Uterus (tissue), 2 donors: ENCODE results near the gene NEGR1.

Experiments
- POLR2A ChIP-seq, 2 donors: fragments of 450-650 bp; IDR thresholded peaks; one replicate each; pipeline ENCODE4 v1.6.1; 2016; ENCODE audit warnings: antibody characterized with exemption in 2 of 2, mild to moderate bottlenecking in 1 of 2, moderate library complexity in 1 of 2
- TF ChIP-seq, protein P1 (sequence below), 4 experiments: fragments of 200-600 bp in 2 of 4; fragments of 450-650 bp in 2 of 4; sonication (generic) in 2 of 4; IDR thresholded peaks; one replicate each; pipeline ENCODE4 v1.5.1; 2016 to 2019; ENCODE audit warnings: antibody characterized with exemption in 4 of 4, mild to moderate bottlenecking in 2 of 4, moderate library complexity in 1 of 4

GRCh38 chr1:72324451-72324850, 42.1 kb upstream of the NEGR1 start:
- TF ChIP-seq, protein P1, sequence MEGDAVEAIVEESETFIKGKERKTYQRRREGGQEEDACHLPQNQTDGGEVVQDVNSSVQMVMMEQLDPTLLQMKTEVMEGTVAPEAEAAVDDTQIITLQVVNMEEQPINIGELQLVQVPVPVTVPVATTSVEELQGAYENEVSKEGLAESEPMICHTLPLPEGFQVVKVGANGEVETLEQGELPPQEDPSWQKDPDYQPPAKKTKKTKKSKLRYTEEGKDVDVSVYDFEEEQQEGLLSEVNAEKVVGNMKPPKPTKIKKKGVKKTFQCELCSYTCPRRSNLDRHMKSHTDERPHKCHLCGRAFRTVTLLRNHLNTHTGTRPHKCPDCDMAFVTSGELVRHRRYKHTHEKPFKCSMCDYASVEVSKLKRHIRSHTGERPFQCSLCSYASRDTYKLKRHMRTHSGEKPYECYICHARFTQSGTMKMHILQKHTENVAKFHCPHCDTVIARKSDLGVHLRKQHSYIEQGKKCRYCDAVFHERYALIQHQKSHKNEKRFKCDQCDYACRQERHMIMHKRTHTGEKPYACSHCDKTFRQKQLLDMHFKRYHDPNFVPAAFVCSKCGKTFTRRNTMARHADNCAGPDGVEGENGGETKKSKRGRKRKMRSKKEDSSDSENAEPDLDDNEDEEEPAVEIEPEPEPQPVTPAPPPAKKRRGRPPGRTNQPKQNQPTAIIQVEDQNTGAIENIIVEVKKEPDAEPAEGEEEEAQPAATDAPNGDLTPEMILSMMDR (IDR thresholded peaks at IDR 0.05) = no peak
- TF ChIP-seq POLR2A (IDR thresholded peaks at IDR 0.05) = no peak
